ENCODE data around the gene VPS54.

DNA sequence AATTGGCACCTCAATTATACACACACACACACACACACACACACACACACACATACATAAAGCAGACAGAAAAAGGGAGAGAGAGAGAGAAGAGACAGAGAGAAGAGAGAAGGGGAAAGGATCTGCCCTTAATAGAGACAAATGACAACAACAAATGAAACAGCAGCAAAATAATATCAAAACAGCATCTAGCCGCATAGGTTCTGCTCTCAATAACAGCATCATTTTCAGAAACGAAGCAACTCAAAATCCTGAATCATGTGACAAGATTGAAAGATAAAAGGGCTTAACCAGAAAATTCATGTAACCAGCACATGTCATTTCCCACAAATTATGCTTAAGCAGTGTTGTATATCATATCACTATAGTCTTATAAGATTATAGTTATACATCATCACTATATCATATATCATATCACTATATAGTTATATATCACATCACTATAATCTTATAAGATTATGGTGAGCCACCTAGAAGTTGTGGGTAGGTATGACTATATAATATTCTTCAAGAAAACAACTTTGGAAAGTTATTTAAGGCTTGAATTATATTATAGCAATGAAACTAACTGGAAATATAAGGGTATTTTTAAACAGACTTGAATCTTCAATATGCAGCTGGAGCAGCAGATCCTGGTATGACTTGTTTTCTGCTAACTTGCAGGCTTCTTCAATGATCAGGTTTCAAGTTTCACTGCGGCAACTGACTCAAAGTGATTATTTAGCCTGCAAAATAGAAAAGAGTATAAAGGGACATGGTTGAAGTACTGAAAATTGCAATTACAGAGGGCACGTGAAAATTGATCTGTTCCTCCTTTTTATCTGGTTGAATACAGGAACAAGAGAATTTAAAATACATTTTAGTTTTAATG is 16.1 kb upstream of the VPS54 start:
- TF ChIP-seq EZH2 (IDR thresholded peaks at IDR 0.05) (no peak), EZH2phosphoT487 (IDR thresholded peaks at IDR 0.05) (no peak)
- TF ChIP-seq, protein P1, sequence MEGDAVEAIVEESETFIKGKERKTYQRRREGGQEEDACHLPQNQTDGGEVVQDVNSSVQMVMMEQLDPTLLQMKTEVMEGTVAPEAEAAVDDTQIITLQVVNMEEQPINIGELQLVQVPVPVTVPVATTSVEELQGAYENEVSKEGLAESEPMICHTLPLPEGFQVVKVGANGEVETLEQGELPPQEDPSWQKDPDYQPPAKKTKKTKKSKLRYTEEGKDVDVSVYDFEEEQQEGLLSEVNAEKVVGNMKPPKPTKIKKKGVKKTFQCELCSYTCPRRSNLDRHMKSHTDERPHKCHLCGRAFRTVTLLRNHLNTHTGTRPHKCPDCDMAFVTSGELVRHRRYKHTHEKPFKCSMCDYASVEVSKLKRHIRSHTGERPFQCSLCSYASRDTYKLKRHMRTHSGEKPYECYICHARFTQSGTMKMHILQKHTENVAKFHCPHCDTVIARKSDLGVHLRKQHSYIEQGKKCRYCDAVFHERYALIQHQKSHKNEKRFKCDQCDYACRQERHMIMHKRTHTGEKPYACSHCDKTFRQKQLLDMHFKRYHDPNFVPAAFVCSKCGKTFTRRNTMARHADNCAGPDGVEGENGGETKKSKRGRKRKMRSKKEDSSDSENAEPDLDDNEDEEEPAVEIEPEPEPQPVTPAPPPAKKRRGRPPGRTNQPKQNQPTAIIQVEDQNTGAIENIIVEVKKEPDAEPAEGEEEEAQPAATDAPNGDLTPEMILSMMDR (IDR thresholded peaks at IDR 0.05) = no peak
